GM19099 (cell line): ENCODE measurements around the gene HMGCS1.

Experiments used
- POLR2A ChIP-seq: IDR thresholded peaks from 3 replicates; pipeline ENCODE4 v1.6.1; 2011; ENCODE audit warnings: low read depth; ENCODE audit not compliant: insufficient read length; ENCODE audit errors: extremely low read depth

HMGCS1 gene

DNA sequence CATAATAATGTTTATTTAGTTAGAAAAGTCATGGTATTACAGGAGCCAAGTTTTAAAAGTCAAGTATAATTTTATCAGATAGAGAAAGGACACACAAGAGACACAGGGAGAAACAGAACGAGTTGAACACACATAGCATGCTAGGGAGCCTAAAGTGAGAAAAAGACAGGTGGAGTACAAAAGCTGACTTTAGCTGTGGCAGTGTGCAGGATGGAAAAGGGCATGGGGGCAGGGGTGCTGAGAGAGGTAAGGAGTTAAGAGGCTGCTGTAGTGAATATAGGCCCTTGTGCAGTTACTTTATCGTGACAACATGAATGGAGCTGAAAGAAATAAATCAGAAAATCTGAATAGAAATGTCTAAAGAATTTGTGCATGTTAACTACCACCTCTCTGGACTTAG is 18.0 kb downstream of the HMGCS1 start:
- TF ChIP-seq POLR2A, result no peak

DNA sequence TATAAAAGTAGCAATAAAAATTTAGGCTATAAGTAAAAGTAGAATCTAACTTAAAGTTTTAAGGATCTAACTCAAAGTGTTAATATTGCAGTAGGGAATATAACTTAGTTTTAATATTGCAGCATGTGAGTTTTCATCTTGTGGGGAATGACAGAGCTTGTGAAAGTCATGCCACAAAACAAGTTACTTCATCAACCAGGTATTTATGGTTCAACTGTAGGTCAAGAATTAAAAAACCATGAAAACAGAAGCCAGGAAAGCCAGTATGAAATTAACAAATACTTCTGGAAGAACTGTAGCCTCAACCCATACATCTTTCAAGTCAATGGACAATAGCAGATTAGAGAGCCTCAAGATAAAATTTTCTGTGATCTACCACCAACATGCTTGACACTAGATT is 19.0 kb downstream of the HMGCS1 start:
- no peak for TF ChIP-seq POLR2A

DNA sequence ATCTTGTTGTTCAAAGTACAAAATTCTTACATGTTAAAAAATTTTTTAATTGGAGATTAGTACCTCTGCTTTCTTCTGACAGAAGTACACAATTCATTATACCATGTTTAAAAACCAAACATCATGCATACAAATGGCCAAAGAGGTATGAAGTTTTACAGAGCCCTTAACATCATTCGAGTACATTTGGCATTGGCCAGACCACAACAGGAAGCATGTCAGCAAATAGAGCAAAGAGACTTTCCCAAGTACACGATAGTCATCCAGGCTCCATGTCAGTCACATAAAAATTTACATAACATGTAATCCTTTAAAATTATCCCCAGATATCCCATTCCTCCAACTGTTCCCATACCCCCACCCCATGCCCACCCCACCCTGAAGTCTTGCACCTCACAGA is 22.5 kb downstream of the HMGCS1 start:
- no peak for TF ChIP-seq POLR2A

DNA sequence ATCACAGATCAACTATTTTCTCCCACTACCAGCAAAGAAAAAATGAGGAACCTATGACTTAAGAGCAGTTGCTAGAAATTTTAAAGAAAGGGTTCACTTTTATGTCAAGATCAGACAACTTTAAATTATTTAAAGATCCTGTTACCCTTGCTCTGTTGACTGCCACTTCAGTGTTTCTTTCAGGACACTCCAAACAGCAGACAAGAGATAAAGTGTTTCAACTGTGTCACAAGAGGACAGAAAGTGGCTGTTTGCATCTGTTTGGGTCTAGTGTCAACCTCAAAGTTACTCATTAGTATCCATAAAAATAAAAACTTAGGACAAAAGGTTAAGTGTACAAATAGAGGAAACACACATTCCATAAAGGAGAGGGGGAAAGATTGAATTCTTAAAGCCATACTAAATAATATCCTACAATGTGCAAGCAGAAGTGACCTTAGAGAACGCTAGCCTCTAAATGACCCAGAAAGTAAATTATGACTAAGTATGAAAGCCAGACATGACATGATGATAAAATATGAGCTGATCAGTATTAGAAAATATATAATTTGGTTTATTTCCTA is 24.9 kb downstream of the HMGCS1 start:
- TF ChIP-seq POLR2A, result no peak

DNA sequence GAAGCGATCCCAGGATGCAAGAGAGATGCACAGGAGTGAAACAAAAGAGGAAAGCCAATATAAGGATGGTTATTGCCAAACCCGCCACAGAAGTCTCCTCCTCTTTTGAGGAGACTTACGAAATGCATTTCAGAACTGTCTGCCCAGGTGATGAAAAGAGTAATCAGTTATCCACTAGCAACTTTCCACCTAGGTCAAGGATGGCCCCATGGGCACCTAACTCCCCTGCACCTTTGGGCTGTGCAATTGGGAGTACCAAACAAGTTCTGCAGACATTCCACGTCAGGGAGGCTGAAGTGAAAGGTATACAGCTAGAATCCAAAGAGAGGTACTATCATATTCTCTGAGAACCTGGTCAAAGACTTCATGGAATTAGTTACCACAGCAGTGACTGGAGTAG is 25.7 kb downstream of the HMGCS1 start:
- no peak for TF ChIP-seq POLR2A

- no peak for TF ChIP-seq POLR2A
These were observed 26.6 kb downstream of the HMGCS1 start for GRCh38 chr5:43286623-43287022.

GRCh38 chr5:43281840-43282658 is 31.2 kb downstream of the HMGCS1 start:
- TF ChIP-seq POLR2A, result no peak

- no peak for TF ChIP-seq POLR2A
These were observed 33.5 kb downstream of the HMGCS1 start for GRCh38 chr5:43279548-43280274.

GRCh38 chr5:43275391-43275790 is 37.8 kb downstream of the HMGCS1 start:
- TF ChIP-seq POLR2A, result no peak

DNA sequence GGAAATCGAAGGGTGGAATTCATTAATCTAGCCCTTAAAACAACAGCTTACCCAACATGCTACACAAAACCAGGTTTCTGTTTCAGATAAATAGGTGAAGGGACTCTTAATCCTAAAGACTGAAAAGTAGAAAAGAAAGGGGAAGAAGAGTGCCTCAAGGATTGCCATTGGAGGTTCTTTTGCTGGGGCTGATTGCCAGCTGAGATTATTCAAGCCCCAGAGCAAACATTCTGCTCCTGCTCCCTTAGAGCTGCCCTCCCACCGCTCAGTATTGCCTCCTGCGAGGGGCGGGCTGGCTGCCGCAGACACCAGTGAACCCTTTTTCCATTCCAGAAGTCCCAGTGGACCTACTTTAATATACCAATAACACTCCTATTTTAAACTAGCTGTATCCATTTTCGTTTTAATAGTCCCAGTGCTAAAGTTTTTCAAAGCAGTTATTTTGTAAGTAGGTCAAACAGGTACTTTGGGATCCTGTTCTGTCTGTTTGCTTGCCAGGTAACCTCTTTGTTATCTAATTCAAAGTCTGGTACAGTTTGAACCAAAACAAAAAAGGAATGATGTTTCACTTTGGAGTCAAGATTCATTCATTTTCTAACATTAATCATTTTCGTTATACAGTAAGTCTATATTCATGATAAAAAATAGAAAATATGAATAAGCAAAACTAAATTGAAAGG is 38.6 kb downstream of the HMGCS1 start:
- TF ChIP-seq POLR2A, result no peak

DNA sequence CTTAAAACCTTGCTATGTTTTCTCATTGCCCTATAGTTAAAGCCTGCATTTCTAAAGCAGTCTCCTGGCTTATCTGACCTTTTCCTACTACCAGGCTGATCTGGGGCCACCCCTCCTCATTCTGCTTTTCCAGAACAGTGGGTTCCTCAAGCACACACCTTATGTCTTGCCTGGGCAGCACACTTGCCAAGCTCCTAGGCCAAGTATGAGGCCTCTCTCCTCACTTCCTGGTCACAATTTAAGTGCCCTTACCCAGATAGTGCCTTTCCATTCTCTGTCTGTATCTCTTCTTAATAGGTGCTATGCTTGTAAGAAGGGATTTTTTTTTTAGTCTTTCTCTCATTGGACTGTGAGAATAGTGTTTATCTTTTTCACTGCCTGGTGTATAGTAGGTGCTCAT is 39.7 kb downstream of the HMGCS1 start:
- no peak for TF ChIP-seq POLR2A

DNA sequence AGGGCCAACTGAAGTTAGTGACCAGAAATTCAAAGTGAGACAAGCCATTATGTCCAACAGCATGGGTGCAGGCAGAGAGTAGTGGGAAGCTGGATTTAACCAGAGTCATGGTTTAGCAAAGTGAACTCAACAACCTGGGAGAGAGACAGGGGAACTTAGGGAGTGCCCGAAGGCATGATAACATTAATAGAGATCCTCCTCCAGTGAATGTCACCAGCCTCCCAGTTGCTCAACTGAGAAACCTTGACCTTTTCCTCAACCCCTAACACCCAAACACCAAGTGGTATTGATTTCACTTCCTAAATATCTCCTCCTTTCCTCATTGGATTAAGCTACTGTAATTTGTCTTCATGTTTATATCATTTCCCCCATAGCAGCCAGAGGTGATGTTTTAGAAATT is 42.6 kb downstream of the HMGCS1 start:
- TF ChIP-seq POLR2A, result no peak

- no peak for TF ChIP-seq POLR2A
These were observed 44.9 kb downstream of the HMGCS1 start for GRCh38 chr5:43268188-43268820.

DNA sequence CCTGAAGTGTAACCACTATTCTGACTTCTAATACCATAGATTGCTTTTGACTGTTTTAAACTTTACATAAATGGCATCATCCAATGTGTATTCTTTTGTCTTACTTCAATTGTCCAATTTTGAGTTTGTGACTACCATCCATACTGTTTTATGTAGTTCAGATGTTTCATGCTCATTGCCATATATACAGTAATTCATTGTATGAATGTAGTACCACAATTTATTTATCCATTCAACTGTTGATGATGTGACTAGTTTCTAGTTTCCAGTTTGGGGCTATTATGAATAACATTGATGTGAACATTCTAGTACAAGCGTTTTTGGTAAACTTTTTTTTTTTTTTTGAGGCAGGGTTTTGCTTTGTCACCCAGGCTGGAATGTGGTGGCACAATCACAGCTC is 55.1 kb downstream of the HMGCS1 start:
- TF ChIP-seq POLR2A, result no peak
